ENCODE measurements around the gene SLC28A3. TPM values are rescaled to one million over a fixed set of nuclear protein-coding genes. Genes with fewer than 3 reads are reported as not detected.

The SLC28A3 gene
- total RNA-seq, 4 donors from 2014 or later, result 0.15 to 0.22 TPM; not detected in 2

DNA sequence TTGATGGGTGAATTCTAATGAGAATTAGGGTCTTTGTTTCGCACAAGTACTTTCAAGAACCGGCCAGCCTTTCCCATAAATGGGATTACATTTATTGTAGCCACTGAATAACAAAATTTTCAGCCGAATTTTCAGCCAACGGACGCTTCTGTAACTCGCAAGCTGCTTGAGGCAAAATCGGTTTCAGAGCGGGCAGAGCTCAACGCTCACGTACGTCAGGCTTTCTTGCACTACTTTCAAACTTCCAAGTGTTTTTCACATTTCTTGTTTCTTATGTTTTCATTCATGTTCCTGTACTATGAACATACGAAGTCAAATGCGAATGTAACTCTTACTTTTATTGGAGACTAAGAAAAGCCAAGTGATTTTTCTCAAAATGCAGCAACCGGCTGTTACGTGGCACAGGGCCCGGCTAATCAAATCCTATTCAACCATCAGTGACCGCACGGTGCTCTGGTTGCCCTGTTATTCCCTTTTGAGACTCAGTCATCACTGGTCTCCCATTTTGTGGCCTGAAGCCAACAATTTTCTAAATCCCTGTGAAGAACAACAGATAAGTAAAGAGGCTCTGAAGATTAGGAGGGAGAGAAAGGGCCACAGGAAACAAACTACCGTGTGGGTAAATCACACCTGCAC lies 68.5 kb downstream of the SLC28A3 start:
- intact Hi-C loops (cut with DNase I), result no loop called here
- Histone ChIP-seq H3K36me3 (no peaks in the 10 kb centered on the region), H3K4me3 (replicated peaks in 1 of 3) (no peak overlapping the region), H3K4me1 (peaks cover 22 to 23% of the 10 kb centered on the region in 2 donors), H3K27ac (peak overlapping the region; percentile 56 to 97 (median 87)), H3K9me3 (no peaks in the 10 kb centered on the region), H3K27me3 (no peaks in the 10 kb centered on the region)
- no peak for TF ChIP-seq POLR2A (IDR thresholded peaks at IDR 0.05)
- TF ChIP-seq, protein P1, sequence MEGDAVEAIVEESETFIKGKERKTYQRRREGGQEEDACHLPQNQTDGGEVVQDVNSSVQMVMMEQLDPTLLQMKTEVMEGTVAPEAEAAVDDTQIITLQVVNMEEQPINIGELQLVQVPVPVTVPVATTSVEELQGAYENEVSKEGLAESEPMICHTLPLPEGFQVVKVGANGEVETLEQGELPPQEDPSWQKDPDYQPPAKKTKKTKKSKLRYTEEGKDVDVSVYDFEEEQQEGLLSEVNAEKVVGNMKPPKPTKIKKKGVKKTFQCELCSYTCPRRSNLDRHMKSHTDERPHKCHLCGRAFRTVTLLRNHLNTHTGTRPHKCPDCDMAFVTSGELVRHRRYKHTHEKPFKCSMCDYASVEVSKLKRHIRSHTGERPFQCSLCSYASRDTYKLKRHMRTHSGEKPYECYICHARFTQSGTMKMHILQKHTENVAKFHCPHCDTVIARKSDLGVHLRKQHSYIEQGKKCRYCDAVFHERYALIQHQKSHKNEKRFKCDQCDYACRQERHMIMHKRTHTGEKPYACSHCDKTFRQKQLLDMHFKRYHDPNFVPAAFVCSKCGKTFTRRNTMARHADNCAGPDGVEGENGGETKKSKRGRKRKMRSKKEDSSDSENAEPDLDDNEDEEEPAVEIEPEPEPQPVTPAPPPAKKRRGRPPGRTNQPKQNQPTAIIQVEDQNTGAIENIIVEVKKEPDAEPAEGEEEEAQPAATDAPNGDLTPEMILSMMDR (IDR thresholded peaks at IDR 0.05), result no peak
- 58 to 64% methylated on average over 19 of the region's 19 CpGs for WGBS, 2 donors
- DNase-seq, result peak in 1 of 2 donors; percentile 25

GRCh38 chr9:84271531-84271900 lies 69.0 kb downstream of the SLC28A3 start:
- 3 to 7% methylated on average over 17 of the region's 17 CpGs for WGBS, 2 donors
- intact Hi-C loops (cut with DNase I), result no loop called here
- TF ChIP-seq, protein P1 (IDR thresholded peaks at IDR 0.05), result no peak
- TF ChIP-seq POLR2A (IDR thresholded peaks at IDR 0.05), result peak in 1 of 2 donors; percentile 43

GRCh38 chr9:84270847-84271530 lies 69.6 kb downstream of the SLC28A3 start:
- Histone ChIP-seq H3K27ac (peak overlapping the region; percentile 56 to 97 (median 87)), H3K4me3 (replicated peaks in 1 of 3) (no peak overlapping the region)

More at GRCh38 chr9:84271531-84271900, 69.0 kb downstream of the SLC28A3 start:
- H3K9me3 ChIP-seq, result no peaks in the 10 kb centered on the region
- H3K27ac ChIP-seq, result peak overlapping the region; percentile 56 to 97 (median 87)
- H3K4me1 ChIP-seq, result peaks cover 22 to 23% of the 10 kb centered on the region in 2 donors
- H3K36me3 ChIP-seq, result no peaks in the 10 kb centered on the region
- no peaks in the 10 kb centered on the region for H3K27me3 ChIP-seq
- no peak overlapping the region for H3K4me3 ChIP-seq (replicated peaks in 1 of 3)
- peak; percentile 95 to 96 for DNase-seq

DNA sequence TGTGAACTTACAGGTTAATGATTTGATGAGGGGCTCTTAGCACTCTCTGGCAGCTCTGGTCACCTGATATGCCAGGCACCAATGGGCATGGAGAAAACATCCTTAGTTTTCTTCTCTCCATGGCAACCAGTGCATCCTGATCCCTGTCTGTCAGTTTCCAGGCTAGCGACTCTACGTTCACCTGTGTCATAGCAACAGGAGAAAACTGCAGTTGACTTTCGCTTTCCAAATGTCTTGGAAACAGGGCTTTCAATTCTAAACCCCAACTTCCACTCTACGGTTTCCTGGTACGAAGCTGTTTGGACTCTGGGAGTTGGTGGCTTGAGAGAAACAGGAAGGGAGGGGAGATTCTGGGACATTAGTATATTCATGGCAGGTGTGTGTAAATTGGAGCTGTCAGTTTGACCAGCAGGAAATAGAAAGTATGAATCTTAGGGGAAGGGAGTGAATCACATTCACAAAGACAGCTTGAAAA lies 74.4 kb downstream of the SLC28A3 start:
- Histone ChIP-seq H3K4me1 (peaks cover 8 to 12% of the 10 kb centered on the region in 2 donors), H3K27ac (no peak overlapping the region), H3K9me3 (no peaks in the 10 kb centered on the region), H3K4me3 (replicated peaks in 1 of 3) (no peak overlapping the region), H3K36me3 (no peaks in the 10 kb centered on the region), H3K27me3 (no peaks in the 10 kb centered on the region)
- intact Hi-C loops (cut with DNase I), result no loop called here
- DNase-seq, result no peak
- no peak for TF ChIP-seq POLR2A (IDR thresholded peaks at IDR 0.05)
- TF ChIP-seq, protein P1 (IDR thresholded peaks at IDR 0.05), result no peak
- WGBS, 2 donors, result 55 to 60% methylated on average over 5 of the region's 5 CpGs

More at GRCh38 chr9:84270847-84271530, 69.6 kb downstream of the SLC28A3 start:
- DNase-seq, result peak; percentile 41 to 42
- peaks cover 22 to 23% of the 10 kb centered on the region in 2 donors for H3K4me1 ChIP-seq
- TF ChIP-seq, protein P1 (IDR thresholded peaks at IDR 0.05), result no peak
- no peak for TF ChIP-seq POLR2A (IDR thresholded peaks at IDR 0.05)
- WGBS, 2 donors, result 52 to 55% methylated on average over 9 of the region's 9 CpGs
- intact Hi-C loops (cut with DNase I), result no loop called here
- H3K9me3 ChIP-seq, result no peaks in the 10 kb centered on the region
- no peaks in the 10 kb centered on the region for H3K27me3 ChIP-seq
- no peaks in the 10 kb centered on the region for H3K36me3 ChIP-seq

All from thyroid gland (tissue), 4 donors.